ENCODE measurements around the gene CDPF1. TPM values are rescaled to one million over a fixed set of nuclear protein-coding genes. Genes with fewer than 3 reads are reported as not detected.

The CDPF1 gene
- total RNA-seq, 2 experiments from 2014 or later: 11.2 to 13.6 TPM

DNA sequence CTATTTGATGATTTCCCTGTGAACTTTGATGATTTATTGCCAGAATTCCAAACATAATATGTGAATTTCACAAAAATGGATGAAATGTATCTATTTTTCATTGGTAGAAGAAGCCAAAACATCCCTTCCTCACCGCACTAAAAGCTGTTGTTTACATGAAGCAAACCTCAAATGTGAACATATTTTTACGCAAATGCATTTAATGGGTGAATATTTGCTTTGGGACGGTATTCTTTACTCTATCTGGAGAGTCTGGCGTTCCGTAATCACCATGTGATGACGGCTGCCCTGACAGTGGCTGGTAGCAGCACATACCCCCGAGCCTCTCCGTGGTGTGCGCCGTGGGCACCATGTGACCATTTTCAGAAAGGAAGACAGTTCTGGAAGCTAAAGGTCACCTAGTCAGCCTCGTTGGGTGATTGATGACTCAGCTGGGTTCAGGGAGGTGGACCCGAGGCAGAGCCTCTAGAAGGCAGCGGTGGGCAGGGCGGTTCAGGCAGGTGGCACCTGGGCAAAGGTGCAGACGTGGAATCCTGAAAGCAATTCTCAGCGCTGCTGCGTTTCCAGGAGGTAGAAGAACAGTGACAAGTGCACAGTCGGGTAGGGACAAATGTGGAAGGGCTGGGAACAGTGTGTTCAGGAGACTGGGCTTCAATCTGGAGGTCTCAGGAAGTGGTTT, 54.5 kb downstream of the CDPF1 start:
- Mint-ChIP-seq H3K9me3 (no peaks in the 10 kb centered on the region), H3K4me3 (no peak overlapping the region), H3K27ac (no peak overlapping the region), H3K4me1 (peaks cover 5% of the 10 kb centered on the region), H3K36me3 (peaks cover 16% of the 10 kb centered on the region), H3K27me3 (no peaks in the 10 kb centered on the region)
- no peak for DNase-seq
- POLR2A ChIA-PET: no interaction called here
- no peak for ATAC-seq (ENCODE audit: low read depth)

Other genes starting within 250 kb of the CDPF1 start
- 10 to 100 TPM; 20.7 to 24.9 TPM for gene PPARA, start 99.8 kb downstream of the CDPF1 start, total RNA-seq
- gene PKDREJ, start 13.1 kb upstream of the CDPF1 start, total RNA-seq: not detected
- 10 to 100 TPM; 24.3 to 25.0 TPM for gene TTC38, start 17.7 kb upstream of the CDPF1 start, total RNA-seq
- 10 to 100 TPM; 64.9 to 73.8 TPM for gene GTSE1, start 46.6 kb upstream of the CDPF1 start, total RNA-seq
- gene TRMU, start 85.4 kb upstream of the CDPF1 start, total RNA-seq: 10 to 100 TPM; 76.3 to 86.4 TPM